DND-41 (cell line): Measurements from ENCODE around the gene DDO.

Source experiments
- EZH2 ChIP-seq: IDR thresholded peaks from 3 replicates; pipeline ENCODE4 v1.6.1; 2012; ENCODE audit warnings: borderline replicate concordance, low read depth, mild to moderate bottlenecking, moderate library complexity, low read length, inconsistent platforms; ENCODE audit not compliant: severe bottlenecking
- TF ChIP-seq, protein P1 (sequence below): IDR thresholded peaks from 2 replicates; pipeline ENCODE4 v1.5.1; 2012; ENCODE audit warnings: borderline replicate concordance, low read length, moderate library complexity, mild to moderate bottlenecking; ENCODE audit not compliant: poor library complexity, severe bottlenecking; ENCODE audit errors: extremely low read depth

GRCh38 chr6:110399219-110400071 lies 15.9 kb downstream of the DDO start:
- TF ChIP-seq, protein P1, sequence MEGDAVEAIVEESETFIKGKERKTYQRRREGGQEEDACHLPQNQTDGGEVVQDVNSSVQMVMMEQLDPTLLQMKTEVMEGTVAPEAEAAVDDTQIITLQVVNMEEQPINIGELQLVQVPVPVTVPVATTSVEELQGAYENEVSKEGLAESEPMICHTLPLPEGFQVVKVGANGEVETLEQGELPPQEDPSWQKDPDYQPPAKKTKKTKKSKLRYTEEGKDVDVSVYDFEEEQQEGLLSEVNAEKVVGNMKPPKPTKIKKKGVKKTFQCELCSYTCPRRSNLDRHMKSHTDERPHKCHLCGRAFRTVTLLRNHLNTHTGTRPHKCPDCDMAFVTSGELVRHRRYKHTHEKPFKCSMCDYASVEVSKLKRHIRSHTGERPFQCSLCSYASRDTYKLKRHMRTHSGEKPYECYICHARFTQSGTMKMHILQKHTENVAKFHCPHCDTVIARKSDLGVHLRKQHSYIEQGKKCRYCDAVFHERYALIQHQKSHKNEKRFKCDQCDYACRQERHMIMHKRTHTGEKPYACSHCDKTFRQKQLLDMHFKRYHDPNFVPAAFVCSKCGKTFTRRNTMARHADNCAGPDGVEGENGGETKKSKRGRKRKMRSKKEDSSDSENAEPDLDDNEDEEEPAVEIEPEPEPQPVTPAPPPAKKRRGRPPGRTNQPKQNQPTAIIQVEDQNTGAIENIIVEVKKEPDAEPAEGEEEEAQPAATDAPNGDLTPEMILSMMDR, result no peak
- no peak for TF ChIP-seq EZH2
